Hepatocyte (in vitro differentiated cells): ENCODE measurements around the gene DLG2. TPM values are rescaled to one million over a fixed set of nuclear protein-coding genes. Genes with fewer than 3 reads are reported as not detected.

Experiments
- DNase-seq: peaks from one replicate; pipeline ENCODE4 v3.0.0-alpha.2; 2016; ENCODE audit warnings: low spot score
- H2AFZ ChIP-seq: fragments of 200-600 bp; sonication (generic); 2 replicates; pipeline ENCODE4 v1.6.0; 2016; ENCODE audit warnings: antibody characterized with exemption, mild to moderate bottlenecking
- H3K27ac ChIP-seq: fragments of 200-600 bp; sonication (generic); 2 replicates; pipeline ENCODE4 v1.5.1; 2016; ENCODE audit warnings: mild to moderate bottlenecking
- H3K27me3 ChIP-seq: fragments of 200-600 bp; sonication (generic); 2 replicates; pipeline ENCODE4 v1.6.1; 2016
- H3K36me3 ChIP-seq: fragments of 200-600 bp; sonication (generic); replicated peaks from 2 replicates; pipeline ENCODE4 v1.5.1; 2016; ENCODE audit warnings: low read depth; ENCODE audit not compliant: insufficient read depth
- H3K4me1 ChIP-seq: fragments of 200-600 bp; sonication (generic); 2 replicates; pipeline ENCODE4 v1.5.1; 2016; ENCODE audit warnings: mild to moderate bottlenecking, moderate library complexity; ENCODE audit not compliant: insufficient read depth
- H3K4me2 ChIP-seq: fragments of 200-600 bp; sonication (generic); 2 replicates; pipeline ENCODE4 v1.6.0; 2016
- H3K4me3 ChIP-seq: fragments of 200-600 bp; sonication (generic); 2 replicates; pipeline ENCODE4 v1.5.1; 2016; ENCODE audit warnings: mild to moderate bottlenecking
- H3K79me2 ChIP-seq: fragments of 200-600 bp; sonication (generic); 2 replicates; pipeline ENCODE4 v1.6.0; 2017; ENCODE audit warnings: mild to moderate bottlenecking
- H3K9me2 ChIP-seq: fragments of 200-600 bp; sonication (generic); replicated peaks from 2 replicates; pipeline ENCODE4 v1.6.0; 2017; ENCODE audit warnings: mild to moderate bottlenecking; ENCODE audit not compliant: insufficient read depth
- H3K9me3 ChIP-seq: fragments of 200-600 bp; sonication (generic); 2 replicates; pipeline ENCODE4 v1.5.1; 2016; ENCODE audit warnings: low read depth, mild to moderate bottlenecking
- H4K20me1 ChIP-seq: fragments of 200-600 bp; sonication (generic); 2 replicates; pipeline ENCODE4 v1.6.0; 2016; ENCODE audit warnings: mild to moderate bottlenecking; ENCODE audit not compliant: insufficient read depth, poor library complexity, severe bottlenecking
- CTCF ChIP-seq: fragments of 200-600 bp; sonication (generic); IDR thresholded peaks from 2 replicates; pipeline ENCODE4 v1.5.1; 2016; ENCODE audit warnings: antibody characterized with exemption, mild to moderate bottlenecking; ENCODE audit not compliant: poor library complexity
- EZH2 ChIP-seq: fragments of 200-600 bp; sonication (generic); IDR thresholded peaks from 2 replicates; pipeline ENCODE4 v1.6.1; 2016; ENCODE audit warnings: antibody characterized with exemption, mild to moderate bottlenecking, borderline replicate concordance
- EZH2phosphoT487 ChIP-seq: fragments of 200-600 bp; sonication (generic); IDR thresholded peaks from one replicate; pipeline ENCODE4 v1.6.1; 2018; ENCODE audit warnings: antibody characterized with exemption, mild to moderate bottlenecking, low read depth, moderate library complexity; ENCODE audit not compliant: unreplicated experiment, severe bottlenecking
- WGBS: methylation state at CpG from one replicate; pipeline ENCODE4 v1.1.6; 2016; ENCODE audit warnings: low lambda C conversion rate; ENCODE audit errors: missing lambda C conversion rate; 5-methylcytosine and 5-hydroxymethylcytosine counted together
- polyA plus RNA-seq: library from polyadenylated mRNA; unstranded; fragments of >200 nt; fragmentation: Nextera tagmentation; extraction: Ambion mirVana; gene quantifications from 2 replicates; pipeline ENCODE4 v1.2.1, GENCODE V29; 2016
- total RNA-seq: library from RNA; depleted of rRNA; stranded (reverse); fragments of >200 nt; gene quantifications from 2 replicates; pipeline ENCODE4 v1.2.3, GENCODE V29; 2014

The DLG2 gene
- total and polyA plus RNA-seq, 2 experiments from 2014 or later: 2.6 to 6.8 TPM

GRCh38 chr11:83972536-83972935 lies 1654.6 kb downstream of the DLG2 start:
- DNase-seq: no peak
- Histone ChIP-seq H3K4me3 (no peak overlapping the region), H3K79me2 (no peaks in the 10 kb centered on the region), H2AFZ (no peak overlapping the region), H3K4me2 (no peak overlapping the region), H3K27ac (no peak overlapping the region), H3K4me1 (no peaks in the 10 kb centered on the region), H4K20me1 (no peaks in the 10 kb centered on the region), H3K27me3 (no peaks in the 10 kb centered on the region), H3K36me3 (no peaks in the 10 kb centered on the region), H3K9me3 (no peaks in the 10 kb centered on the region), H3K9me2 (no peaks in the 10 kb centered on the region)
- WGBS: 100% methylated on average over 1 of the region's 1 CpG
- no peak for TF ChIP-seq CTCF
- TF ChIP-seq EZH2phosphoT487: no peak
- no peak for TF ChIP-seq EZH2

GRCh38 chr11:83971063-83971462 lies 1656.1 kb downstream of the DLG2 start:
- Histone ChIP-seq H3K4me2 (no peak overlapping the region), H3K4me1 (no peaks in the 10 kb centered on the region), H3K9me2 (no peaks in the 10 kb centered on the region), H4K20me1 (no peaks in the 10 kb centered on the region), H3K79me2 (no peaks in the 10 kb centered on the region), H3K27ac (no peak overlapping the region), H2AFZ (no peak overlapping the region), H3K4me3 (no peak overlapping the region), H3K27me3 (no peaks in the 10 kb centered on the region), H3K36me3 (no peaks in the 10 kb centered on the region), H3K9me3 (no peaks in the 10 kb centered on the region)
- no peak for DNase-seq
- WGBS: 25% methylated on average over 1 of the region's 1 CpG
- no peak for TF ChIP-seq CTCF
- no peak for TF ChIP-seq EZH2
- TF ChIP-seq EZH2phosphoT487: no peak

- H3K36me3 ChIP-seq: no peaks in the 10 kb centered on the region
- H3K27me3 ChIP-seq: no peaks in the 10 kb centered on the region
- DNase-seq: no peak
- H3K27ac ChIP-seq: no peak overlapping the region
- no peaks in the 10 kb centered on the region for H4K20me1 ChIP-seq
- TF ChIP-seq EZH2phosphoT487 (no peak), CTCF (no peak), EZH2 (no peak)
- no peaks in the 10 kb centered on the region for H3K79me2 ChIP-seq
- no peak overlapping the region for H3K4me3 ChIP-seq
- no peaks in the 10 kb centered on the region for H3K9me2 ChIP-seq
- H3K9me3 ChIP-seq: no peaks in the 10 kb centered on the region
- WGBS: 88% methylated on average over 2 of the region's 2 CpGs
- H3K4me1 ChIP-seq: no peaks in the 10 kb centered on the region
- H2AFZ ChIP-seq: no peak overlapping the region
- H3K4me2 ChIP-seq: no peak overlapping the region
Observed at GRCh38 chr11:83970061-83970671, 1657.0 kb downstream of the DLG2 start.
